H1 (cell line): Measurements from ENCODE around the gene ZNF609. TPM values are rescaled to one million over a fixed set of nuclear protein-coding genes. Genes with fewer than 3 reads are reported as not detected.

Source experiments
- CBX8 ChIP-seq: fragments of 300-800, 300-1000 bp; sonication (generic); IDR thresholded peaks from 2 replicates; pipeline ENCODE4 v1.7.1; 2016; ENCODE audit warnings: low read depth, low read length, borderline replicate concordance
- CHD7 ChIP-seq: fragments of 300-600 bp; sonication (generic); IDR thresholded peaks from 2 replicates; pipeline ENCODE4 v1.7.1; 2012; ENCODE audit warnings: low read length, moderate library complexity, mild to moderate bottlenecking, inconsistent platforms; ENCODE audit not compliant: insufficient replicate concordance
- JUND ChIP-seq: IDR thresholded peaks from 2 replicates; pipeline ENCODE4 v1.6.1; 2011; ENCODE audit warnings: mild to moderate bottlenecking, improper control_type of control experiment, low read length
- POLR2AphosphoS5 ChIP-seq: IDR thresholded peaks from 2 replicates; pipeline ENCODE4 v1.6.1; 2011; ENCODE audit warnings: low read depth, low read length
- TAF1 ChIP-seq: IDR thresholded peaks from 2 replicates; pipeline ENCODE4 v1.6.1; 2011; ENCODE audit warnings: mild to moderate bottlenecking, low read depth, low read length
- polyA plus RNA-seq, 7 experiments: library from polyadenylated mRNA; depleted of rRNA in 3 of 7; stranded (reverse) in 5 of 7; unstranded in 2 of 7; fragments of >200 nt in 5 of 7; fragments of 200-250 nt in 2 of 7; gene quantifications; 1 replicate in 5 of 7; 2 replicates in 1 of 7; 4 replicates in 1 of 7; pipeline versions ENCODE4 v1.2.1 to v1.2.3, GENCODE V29; 2011 to 2013; ENCODE audit warnings: missing spikeins in 2 of 7, mixed read lengths in 2 of 7
- total RNA-seq: library from RNA; stranded (reverse); fragmentation: NEBNext Ultra II Directional; extraction: Animal tissue kit (Norgen Biotek cat#: 25700); gene quantifications from 2 replicates; pipeline ENCODE4 v1.2.1, GENCODE V29; 2021
- TF ChIP-seq, protein P1 (sequence below): IDR thresholded peaks from 2 replicates; pipeline ENCODE4 v1.6.1; 2012; ENCODE audit warnings: inconsistent platforms

Gene ZNF609
- total and polyA plus RNA-seq, 2 of the 8 experiments (the other 6 are each of a cell fraction or from before 2014, with no cell fraction given): 15.5 to 47.8 TPM

- no peak for TF ChIP-seq CHD7
- no peak for TF ChIP-seq TAF1
- no peak for TF ChIP-seq POLR2AphosphoS5
- no peak for TF ChIP-seq CBX8
- TF ChIP-seq, protein P1, sequence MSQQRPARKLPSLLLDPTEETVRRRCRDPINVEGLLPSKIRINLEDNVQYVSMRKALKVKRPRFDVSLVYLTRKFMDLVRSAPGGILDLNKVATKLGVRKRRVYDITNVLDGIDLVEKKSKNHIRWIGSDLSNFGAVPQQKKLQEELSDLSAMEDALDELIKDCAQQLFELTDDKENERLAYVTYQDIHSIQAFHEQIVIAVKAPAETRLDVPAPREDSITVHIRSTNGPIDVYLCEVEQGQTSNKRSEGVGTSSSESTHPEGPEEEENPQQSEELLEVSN: no peak
- no peak for TF ChIP-seq JUND
These were observed 138.8 kb downstream of the ZNF609 start (continued) for GRCh38 chr15:64599226-64599625.
